Choroid plexus epithelial cell (primary cell): ENCODE data around the gene OXA1L.

Source experiments
- DNase-seq: peaks from one replicate; pipeline ENCODE4 v3.0.0-alpha.2; 2010; ENCODE audit warnings: low read depth
- H3K4me3 ChIP-seq: 2 replicates; pipeline ENCODE4 v1.5.1; 2011; ENCODE audit warnings: low read depth, mild to moderate bottlenecking, control low read depth, low read length, moderate library complexity
- TF ChIP-seq, protein P1 (sequence below): conservative IDR thresholded peaks from 2 replicates; pipeline ENCODE4 v1.5.1; 2011; ENCODE audit warnings: low read depth, mild to moderate bottlenecking, control low read depth, inconsistent platforms, low read length, moderate library complexity

Gene OXA1L

DNA sequence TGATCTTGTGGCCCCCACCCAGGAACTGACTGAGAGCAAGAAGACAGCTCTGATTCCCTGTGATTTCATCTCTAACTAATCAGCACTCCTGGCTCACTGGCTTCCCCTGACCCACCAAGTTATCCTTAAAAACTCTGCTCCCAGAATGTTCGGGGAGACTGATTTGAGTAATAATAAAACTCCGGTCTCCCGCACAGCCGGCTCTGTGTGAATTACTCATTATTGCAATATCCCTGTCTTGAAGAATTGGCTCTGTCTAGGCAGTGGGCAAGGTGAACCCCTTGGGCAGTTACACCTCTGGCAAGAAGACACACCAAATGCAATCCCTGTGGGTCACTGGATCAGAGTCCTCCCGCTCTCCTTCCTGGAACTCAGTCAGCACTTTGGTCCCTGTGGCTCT lies 27.5 kb downstream of the OXA1L start:
- no peak overlapping the region for H3K4me3 ChIP-seq
- TF ChIP-seq, protein P1, sequence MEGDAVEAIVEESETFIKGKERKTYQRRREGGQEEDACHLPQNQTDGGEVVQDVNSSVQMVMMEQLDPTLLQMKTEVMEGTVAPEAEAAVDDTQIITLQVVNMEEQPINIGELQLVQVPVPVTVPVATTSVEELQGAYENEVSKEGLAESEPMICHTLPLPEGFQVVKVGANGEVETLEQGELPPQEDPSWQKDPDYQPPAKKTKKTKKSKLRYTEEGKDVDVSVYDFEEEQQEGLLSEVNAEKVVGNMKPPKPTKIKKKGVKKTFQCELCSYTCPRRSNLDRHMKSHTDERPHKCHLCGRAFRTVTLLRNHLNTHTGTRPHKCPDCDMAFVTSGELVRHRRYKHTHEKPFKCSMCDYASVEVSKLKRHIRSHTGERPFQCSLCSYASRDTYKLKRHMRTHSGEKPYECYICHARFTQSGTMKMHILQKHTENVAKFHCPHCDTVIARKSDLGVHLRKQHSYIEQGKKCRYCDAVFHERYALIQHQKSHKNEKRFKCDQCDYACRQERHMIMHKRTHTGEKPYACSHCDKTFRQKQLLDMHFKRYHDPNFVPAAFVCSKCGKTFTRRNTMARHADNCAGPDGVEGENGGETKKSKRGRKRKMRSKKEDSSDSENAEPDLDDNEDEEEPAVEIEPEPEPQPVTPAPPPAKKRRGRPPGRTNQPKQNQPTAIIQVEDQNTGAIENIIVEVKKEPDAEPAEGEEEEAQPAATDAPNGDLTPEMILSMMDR, result no peak
- DNase-seq, result no peak

DNA sequence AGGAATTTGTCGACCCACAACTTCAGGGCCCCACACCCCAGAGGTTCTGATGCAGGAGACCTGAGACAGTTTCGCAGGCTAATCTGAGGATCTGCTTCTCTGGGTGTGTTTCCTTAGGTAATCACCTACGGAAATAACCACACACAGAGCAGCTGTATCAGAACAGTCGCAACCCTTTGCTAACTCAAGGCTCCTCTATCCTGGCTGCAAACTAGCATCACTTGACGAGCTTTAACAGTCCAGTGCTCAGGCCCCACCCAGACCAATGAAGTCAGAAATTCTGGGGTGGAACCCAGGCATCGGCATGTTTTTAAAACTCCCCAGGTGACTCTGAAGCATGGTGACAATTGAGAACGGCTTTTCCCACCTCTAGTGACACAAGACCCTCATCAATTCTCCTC lies 28.1 kb downstream of the OXA1L start:
- TF ChIP-seq, protein P1, result no peak
- DNase-seq, result no peak
- H3K4me3 ChIP-seq, result no peak overlapping the region

DNA sequence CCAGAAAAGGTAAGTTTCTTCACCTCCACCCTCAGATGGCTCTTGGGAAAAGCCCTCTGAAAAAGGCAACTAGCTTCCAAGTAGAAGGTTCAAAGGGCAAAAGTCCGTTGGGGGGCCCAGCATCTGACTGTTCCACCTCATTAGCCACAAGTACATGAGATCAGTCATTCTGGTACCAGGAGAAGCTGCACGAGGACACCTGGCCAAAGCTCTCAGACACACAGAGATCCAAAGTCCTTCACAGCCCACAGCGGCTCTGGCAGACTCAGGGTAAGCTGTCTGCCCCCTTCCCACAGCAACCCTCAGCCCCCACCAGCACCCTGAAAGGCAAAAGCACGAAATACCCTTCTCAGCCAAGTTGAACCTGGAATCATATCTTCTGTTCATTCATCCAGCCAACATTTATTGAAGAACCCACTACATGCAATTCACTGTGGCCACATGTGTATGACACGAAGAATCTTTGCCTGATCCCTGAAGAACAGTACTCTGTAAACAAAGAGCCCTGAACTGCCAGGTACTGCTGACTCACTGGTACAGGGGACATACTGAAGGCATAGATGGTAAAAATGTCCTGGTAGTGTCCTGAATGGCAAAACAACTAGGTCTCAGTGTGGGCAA lies 29.7 kb downstream of the OXA1L start:
- TF ChIP-seq, protein P1, result no peak
- no peak for DNase-seq
- H3K4me3 ChIP-seq, result no peak overlapping the region

DNA sequence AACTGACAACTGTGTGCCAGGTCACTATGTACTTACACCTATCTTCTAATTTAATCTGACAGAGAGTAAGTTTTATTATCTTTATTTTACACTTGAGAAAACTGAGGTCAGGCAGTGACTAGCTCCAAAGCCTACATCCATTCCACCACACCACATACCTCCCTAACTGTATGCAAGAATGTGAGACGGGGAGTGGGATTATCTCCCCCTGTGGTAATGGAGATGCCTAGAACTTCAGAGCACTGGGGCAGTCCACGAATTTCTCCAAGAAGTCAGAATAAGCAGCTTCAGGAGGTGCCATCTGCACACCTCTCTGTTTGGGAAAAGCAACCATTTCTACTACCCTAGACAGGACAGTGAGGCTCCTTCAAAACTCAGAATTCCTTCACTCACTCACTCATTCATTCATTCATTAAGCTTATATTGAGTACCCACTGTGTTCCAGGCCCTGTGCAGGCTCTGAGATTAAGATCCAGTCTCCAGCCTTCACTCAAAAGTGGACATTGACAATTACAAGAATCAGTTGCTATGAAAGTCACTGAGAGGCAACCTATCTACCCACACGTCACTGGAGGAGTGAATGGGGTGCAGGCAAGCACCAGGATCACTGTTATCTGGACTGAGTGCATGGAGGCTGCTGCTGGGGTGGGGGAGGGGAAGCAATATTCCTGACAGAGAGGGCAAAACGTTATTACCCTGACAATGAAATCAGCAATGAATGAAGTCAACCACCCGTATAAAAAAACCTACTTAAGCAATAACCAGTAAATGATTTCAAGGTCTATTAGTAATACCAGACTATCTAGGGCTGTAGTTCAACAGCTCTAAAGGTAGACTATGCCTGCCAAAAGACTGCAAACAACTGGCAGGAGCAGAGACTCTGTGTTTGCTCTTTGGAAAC lies 30.8 kb downstream of the OXA1L start:
- H3K4me3 ChIP-seq, result no peak overlapping the region
- TF ChIP-seq, protein P1, result no peak
- DNase-seq, result no peak

DNA sequence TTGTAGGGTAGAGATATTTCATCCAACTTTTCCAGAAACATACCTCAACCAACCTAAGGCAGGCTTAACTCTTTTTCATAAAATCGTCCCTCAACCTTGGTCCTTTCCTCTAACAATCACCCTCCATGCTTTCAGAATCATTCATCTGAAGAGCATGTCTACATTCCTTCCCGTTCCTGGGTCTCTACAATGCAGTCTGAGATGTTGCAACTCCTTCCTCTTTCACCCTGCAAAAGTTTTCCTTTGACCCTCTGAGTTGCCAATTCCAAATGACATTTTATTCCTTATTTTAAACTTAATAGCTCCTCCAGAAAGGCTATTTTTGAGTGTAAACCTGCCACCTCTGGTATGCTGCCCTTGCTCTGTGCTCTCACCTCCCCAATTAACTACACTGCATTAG lies 32.0 kb downstream of the OXA1L start:
- no peak overlapping the region for H3K4me3 ChIP-seq
- DNase-seq, result peak; percentile 42
- TF ChIP-seq, protein P1, result no peak

DNA sequence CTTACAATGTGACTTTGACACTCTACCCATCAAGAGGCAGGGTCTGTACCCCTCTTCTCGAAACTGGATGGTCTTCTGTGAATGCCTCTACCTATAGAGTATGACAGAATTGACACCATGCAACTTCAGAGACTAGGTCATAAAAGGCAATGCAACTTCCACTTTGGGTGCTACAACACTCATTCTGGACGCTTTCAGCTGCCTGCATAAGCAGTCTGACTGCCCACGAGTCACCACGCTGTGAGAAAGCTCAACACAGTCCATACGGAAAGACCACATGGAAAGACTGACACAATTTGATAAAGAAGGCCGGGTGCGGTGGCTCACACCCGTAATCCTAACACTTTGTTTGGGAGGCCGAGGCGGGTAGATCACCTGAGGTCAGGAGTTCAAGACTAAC lies 33.9 kb downstream of the OXA1L start:
- TF ChIP-seq, protein P1, result no peak
- no peak for DNase-seq
- H3K4me3 ChIP-seq, result no peak overlapping the region
